ENCODE results near the gene ASTN2. TPM values are rescaled to one million over a fixed set of nuclear protein-coding genes. Genes with fewer than 3 reads are reported as not detected.

ASTN2 gene
- total RNA-seq, 4 donors from 2014 or later: 3.0 to 7.0 (median 5.2) TPM

DNA sequence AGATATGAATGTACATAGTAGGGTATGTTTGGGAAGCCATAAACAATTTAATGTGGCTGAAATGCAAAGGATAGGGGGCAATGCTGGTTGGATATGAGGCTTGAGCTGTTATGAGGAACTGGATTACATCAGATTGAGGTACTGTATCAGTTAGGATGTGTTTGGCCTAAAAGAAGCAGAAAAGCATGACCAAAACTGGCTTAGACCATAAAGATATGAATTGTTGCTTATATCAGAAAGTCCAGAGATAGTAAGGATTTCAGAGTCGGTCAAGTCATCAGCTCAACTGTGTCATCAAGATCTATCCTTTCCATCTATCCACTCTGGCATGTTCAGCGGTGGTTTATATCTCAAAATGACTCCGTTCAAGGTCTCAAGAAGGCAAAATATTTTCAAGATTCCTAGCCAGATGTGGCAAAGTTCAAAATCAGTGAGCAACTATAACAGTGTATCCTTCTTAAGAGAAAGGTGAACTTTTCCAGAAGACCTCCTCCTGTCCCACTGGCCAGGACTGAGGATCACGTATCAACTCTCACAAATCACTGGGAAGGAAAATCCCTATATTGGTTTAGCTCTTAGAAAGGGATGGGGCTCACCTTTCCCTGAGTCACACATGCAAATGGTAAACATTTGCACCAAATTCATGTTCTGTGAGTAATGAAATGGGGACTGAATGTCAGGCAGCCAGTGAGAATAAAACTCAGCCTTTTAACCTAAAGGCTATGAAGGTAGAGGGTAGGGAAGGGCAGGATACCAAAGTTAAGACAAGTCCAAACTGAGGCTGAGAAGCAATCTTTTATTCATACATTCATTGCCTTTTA, 469.9 kb downstream of the ASTN2 start:
- in situ Hi-C loops (cut with MboI; ENCODE audit: low pct_ligation_motif_present in 1 of 4, low pct_unique_long_range_greater_than_20kb in 1 of 4, low sequenced_read_pairs in 3 of 4) (no loop called here), intact Hi-C loops (cut with DNase I; ENCODE audit: low total_unique reads) (no loop called here)
- H3K4me1 ChIP-seq: no peaks in the 10 kb centered on the region
- H3K27me3 ChIP-seq: no peaks in the 10 kb centered on the region
- H3K9me3 ChIP-seq: no peaks in the 10 kb centered on the region
- no peak overlapping the region for H3K27ac ChIP-seq
- no peak for DNase-seq
- TF ChIP-seq EP300 (IDR thresholded peaks at IDR 0.05; ENCODE audit: low read depth) (no peak), CTCF (IDR thresholded peaks at IDR 0.05) (no peak), POLR2AphosphoS5 (IDR thresholded peaks at IDR 0.05) (no peak), POLR2A (IDR thresholded peaks at IDR 0.05) (no peak)
- H3K36me3 ChIP-seq: no peaks in the 10 kb centered on the region
- WGBS, 2 donors (ENCODE audit: low coverage in 1 of 2): 50 to 84% methylated on average over 1 to 4 of the region's 4 CpGs
- H3K4me3 ChIP-seq: no peak overlapping the region

GRCh38 chr9:116943970-116944369, 470.9 kb downstream of the ASTN2 start:
- 74% methylated on average over 5 of the region's 5 CpGs for WGBS, 2 donors (ENCODE audit: low coverage in 1 of 2)

DNA sequence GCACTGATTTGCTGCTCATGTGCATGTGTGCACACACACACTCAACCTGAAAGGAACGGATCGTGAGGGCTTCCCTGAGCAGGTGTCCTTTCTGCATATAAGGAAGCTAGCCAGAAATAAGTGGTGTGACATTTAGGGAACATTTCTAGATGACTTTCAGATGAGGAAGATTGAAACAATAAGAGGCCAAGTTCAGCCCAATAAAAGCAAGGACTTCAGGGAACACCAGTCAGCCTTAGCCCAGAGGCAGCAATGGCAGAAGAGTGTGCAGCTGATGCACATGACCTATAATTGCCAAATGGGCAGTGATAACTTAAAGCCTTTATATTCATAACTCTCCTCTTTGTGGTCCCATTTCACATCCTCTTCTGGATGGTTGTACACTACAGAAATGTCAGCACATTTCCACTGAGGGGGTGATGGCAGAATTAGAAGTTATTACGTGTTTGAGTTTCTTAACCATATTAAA, 472.2 kb downstream of the ASTN2 start:
- DNase-seq: no peak
- in situ Hi-C loops (cut with MboI; ENCODE audit: low pct_ligation_motif_present in 1 of 4, low pct_unique_long_range_greater_than_20kb in 1 of 4, low sequenced_read_pairs in 3 of 4) (no loop called here), intact Hi-C loops (cut with DNase I; ENCODE audit: low total_unique reads) (no loop called here)
- Histone ChIP-seq H3K36me3 (no peaks in the 10 kb centered on the region), H3K9me3 (no peaks in the 10 kb centered on the region), H3K27me3 (no peaks in the 10 kb centered on the region), H3K4me1 (no peaks in the 10 kb centered on the region), H3K27ac (no peak overlapping the region), H3K4me3 (no peak overlapping the region)
- 82 to 94% methylated on average over 3 of the region's 3 CpGs for WGBS, 2 donors (ENCODE audit: low coverage in 1 of 2)
- no peak for TF ChIP-seq POLR2A (IDR thresholded peaks at IDR 0.05)
- TF ChIP-seq EP300 (IDR thresholded peaks at IDR 0.05; ENCODE audit: low read depth): no peak
- TF ChIP-seq CTCF (IDR thresholded peaks at IDR 0.05): no peak
- no peak for TF ChIP-seq POLR2AphosphoS5 (IDR thresholded peaks at IDR 0.05)

More at GRCh38 chr9:116943970-116944369, 470.9 kb downstream of the ASTN2 start:
- Histone ChIP-seq H3K27me3 (no peaks in the 10 kb centered on the region), H3K4me3 (no peak overlapping the region), H3K4me1 (no peaks in the 10 kb centered on the region), H3K9me3 (no peaks in the 10 kb centered on the region), H3K36me3 (no peaks in the 10 kb centered on the region), H3K27ac (no peak overlapping the region)
- in situ Hi-C loops (cut with MboI; ENCODE audit: low pct_ligation_motif_present in 1 of 4, low pct_unique_long_range_greater_than_20kb in 1 of 4, low sequenced_read_pairs in 3 of 4) (no loop called here), intact Hi-C loops (cut with DNase I; ENCODE audit: low total_unique reads) (no loop called here)
- DNase-seq: no peak
- TF ChIP-seq POLR2AphosphoS5 (IDR thresholded peaks at IDR 0.05) (no peak), POLR2A (IDR thresholded peaks at IDR 0.05) (no peak), CTCF (IDR thresholded peaks at IDR 0.05) (no peak), EP300 (IDR thresholded peaks at IDR 0.05; ENCODE audit: low read depth) (no peak)

GRCh38 chr9:116941266-116941665, 473.6 kb downstream of the ASTN2 start:
- intact Hi-C loops (cut with DNase I; ENCODE audit: low total_unique reads): no loop called here
- H3K27me3 ChIP-seq: no peaks in the 10 kb centered on the region
- no peak overlapping the region for H3K27ac ChIP-seq
- H3K4me1 ChIP-seq: no peaks in the 10 kb centered on the region
- H3K36me3 ChIP-seq: no peaks in the 10 kb centered on the region
- H3K4me3 ChIP-seq: no peak overlapping the region
- in situ Hi-C loops (cut with MboI; ENCODE audit: low pct_ligation_motif_present in 1 of 4, low pct_unique_long_range_greater_than_20kb in 1 of 4, low sequenced_read_pairs in 3 of 4): no loop called here
- no peak for DNase-seq
- no peaks in the 10 kb centered on the region for H3K9me3 ChIP-seq
- TF ChIP-seq CTCF (IDR thresholded peaks at IDR 0.05): no peak
- TF ChIP-seq EP300 (IDR thresholded peaks at IDR 0.05; ENCODE audit: low read depth): no peak

Measured in transverse colon (tissue), 4 donors.